Ascending aorta (tissue), 2 donors: ENCODE results near the gene NRXN3. TPM values are rescaled to one million over a fixed set of nuclear protein-coding genes. Genes with fewer than 3 reads are reported as not detected.

Source experiments
- DNase-seq, 2 donors: peaks; one replicate each; pipeline ENCODE4 v3.0.0-alpha.2; 2019; ENCODE audit warnings: low spot score in 2 of 2
- H3K27ac ChIP-seq, 2 donors: fragments of 200-600 bp; sonication (generic); one replicate each; pipeline ENCODE4 v1.5.1; 2016 to 2017; ENCODE audit warnings: mild to moderate bottlenecking in 1 of 2
- H3K27me3 ChIP-seq: fragments of 200-600 bp; sonication (generic); one replicate; pipeline ENCODE4 v1.5.1; 2017
- H3K36me3 ChIP-seq, 2 donors: fragments of 200-600 bp; sonication (generic); one replicate each; pipeline ENCODE4 v1.5.1; 2016
- H3K4me1 ChIP-seq, 2 donors: fragments of 200-600 bp; sonication (generic); one replicate each; pipeline ENCODE4 v1.5.1; 2016 to 2017; ENCODE audit warnings: mild to moderate bottlenecking in 1 of 2
- H3K4me3 ChIP-seq, 2 donors: fragments of 200-600 bp; sonication (generic); one replicate each; pipeline ENCODE4 v1.5.1; 2016 to 2017; ENCODE audit warnings: mild to moderate bottlenecking in 1 of 2
- H3K9me3 ChIP-seq, 2 donors: fragments of 200-600 bp; sonication (generic); one replicate each; pipeline ENCODE4 v1.5.1; 2016
- CTCF ChIP-seq, 3 experiments: fragments of 200-600 bp in 2 of 3; fragments of 450-650 bp in 1 of 3; sonication (generic) in 2 of 3; IDR thresholded peaks; one replicate each; pipeline ENCODE4 v1.5.1; 2016 to 2019; ENCODE audit warnings: antibody characterized with exemption in 3 of 3, mild to moderate bottlenecking in 1 of 3, moderate library complexity in 1 of 3
- intact Hi-C: fragments of 100-400 bp; cut with DNase I; formaldehyde crosslinking; loops from one replicate; pipeline ENCODE4 v1.15.1; 2023
- total RNA-seq: library from RNA; depleted of rRNA; stranded (reverse); fragments of >200 nt; gene quantifications from one replicate; pipeline ENCODE4 v1.1.0, GENCODE V29; 2016

NRXN3 gene
- total RNA-seq, 1 donor from 2014 or later = 21.0 TPM

GRCh38 chr14:79150226-79150625, 980.1 kb downstream of the NRXN3 start:
- Histone ChIP-seq H3K9me3 (no peaks in the 10 kb centered on the region), H3K27me3 (no peaks in the 10 kb centered on the region), H3K36me3 (no peaks in the 10 kb centered on the region), H3K27ac (no peak overlapping the region), H3K4me3 (no peak overlapping the region), H3K4me1 (no peaks in the 10 kb centered on the region)
- TF ChIP-seq CTCF (IDR thresholded peaks at IDR 0.05) = no peak
- intact Hi-C loops = no loop called here
- DNase-seq = no peak

DNA sequence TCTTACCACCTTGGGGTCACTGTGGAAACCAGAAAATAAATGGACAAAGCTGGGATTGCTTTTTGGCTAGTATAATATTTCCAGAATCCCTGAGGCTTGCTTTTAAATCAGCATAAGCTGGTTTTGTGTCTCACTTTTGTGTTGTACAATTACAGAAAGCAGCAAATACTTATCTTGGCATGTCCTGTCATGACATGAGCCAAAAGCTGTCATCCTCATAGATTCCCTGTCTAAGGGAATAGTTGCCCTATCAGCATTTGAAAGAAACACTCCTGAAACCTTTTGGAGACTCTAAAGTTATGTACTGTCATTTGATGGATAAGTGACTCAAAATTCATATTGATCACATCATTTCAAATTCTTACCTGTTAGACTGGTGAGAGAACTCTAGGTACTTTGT, 987.2 kb downstream of the NRXN3 start:
- Histone ChIP-seq H3K27me3 (no peaks in the 10 kb centered on the region), H3K36me3 (no peaks in the 10 kb centered on the region), H3K9me3 (no peaks in the 10 kb centered on the region), H3K4me1 (no peaks in the 10 kb centered on the region), H3K4me3 (no peak overlapping the region), H3K27ac (no peak overlapping the region)
- no peak for DNase-seq
- intact Hi-C loops = no loop called here
- no peak for TF ChIP-seq CTCF (IDR thresholded peaks at IDR 0.05)

GRCh38 chr14:79161571-79161970, 991.4 kb downstream of the NRXN3 start:
- TF ChIP-seq CTCF (IDR thresholded peaks at IDR 0.05) = no peak
- intact Hi-C loops = no loop called here
- H3K36me3 ChIP-seq = no peaks in the 10 kb centered on the region
- DNase-seq = no peak
- H3K4me3 ChIP-seq = no peak overlapping the region
- no peaks in the 10 kb centered on the region for H3K4me1 ChIP-seq
- H3K27me3 ChIP-seq = no peaks in the 10 kb centered on the region
- H3K27ac ChIP-seq = no peak overlapping the region
- no peaks in the 10 kb centered on the region for H3K9me3 ChIP-seq

GRCh38 chr14:79162833-79163232, 992.7 kb downstream of the NRXN3 start:
- Histone ChIP-seq H3K27ac (no peak overlapping the region), H3K36me3 (no peaks in the 10 kb centered on the region), H3K4me3 (no peak overlapping the region), H3K27me3 (no peaks in the 10 kb centered on the region), H3K4me1 (no peaks in the 10 kb centered on the region), H3K9me3 (no peaks in the 10 kb centered on the region)
- intact Hi-C loops = no loop called here
- DNase-seq = no peak
- TF ChIP-seq CTCF (IDR thresholded peaks at IDR 0.05) = no peak

DNA sequence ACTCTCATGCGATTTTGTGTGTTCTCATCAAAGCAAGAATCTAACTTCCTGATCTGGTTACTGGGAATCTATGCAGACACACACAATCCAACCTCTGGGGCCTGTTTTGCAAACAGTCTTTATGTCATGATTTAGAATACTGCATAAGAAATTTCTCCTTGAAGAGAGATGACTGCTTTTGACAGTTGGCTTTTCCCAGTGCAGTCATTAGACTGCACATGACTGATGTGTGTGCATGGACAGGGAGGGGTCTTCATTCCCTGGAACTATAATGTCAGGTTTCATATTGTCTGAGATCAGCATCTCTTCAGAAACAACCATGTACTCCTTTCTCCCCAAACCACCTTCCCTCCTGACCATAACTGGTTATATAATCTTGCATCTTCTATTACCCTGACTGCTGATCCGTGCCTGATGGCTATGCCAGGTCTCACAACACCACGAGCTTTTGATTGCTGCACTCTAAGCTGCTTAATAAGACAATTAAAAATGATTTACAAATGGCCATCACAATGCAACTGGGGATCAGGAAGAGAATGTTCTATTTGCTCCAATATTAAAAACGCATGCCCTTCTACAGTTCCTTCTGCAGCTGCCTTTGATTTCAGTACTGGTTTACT, 995.4 kb downstream of the NRXN3 start:
- Histone ChIP-seq H3K27me3 (no peaks in the 10 kb centered on the region), H3K27ac (no peak overlapping the region)
- intact Hi-C loops = no loop called here

More for the DNA sequence above, 995.4 kb downstream of the NRXN3 start:
- no peak for TF ChIP-seq CTCF (IDR thresholded peaks at IDR 0.05)
- Histone ChIP-seq H3K36me3 (no peaks in the 10 kb centered on the region), H3K4me3 (no peak overlapping the region), H3K4me1 (no peaks in the 10 kb centered on the region), H3K9me3 (no peaks in the 10 kb centered on the region)
- no peak for DNase-seq
